ENCODE measurements around the gene GRIK4.
"Not testable (repeated sequence)": the region's sequence is repeated elsewhere in the genome, so short reads cannot be mapped to it uniquely, and the experiment has no call there.

Gene GRIK4

GRCh38 chr11:120608760-120609211 is 97.2 kb downstream of the GRIK4 start:
- no peak for DNase-seq

- DNase-seq: no peak
Observed at GRCh38 chr11:120610111-120610510, 98.6 kb downstream of the GRIK4 start.

- DNase-seq: no peak
Observed at GRCh38 chr11:120611581-120611980, 100.0 kb downstream of the GRIK4 start.

- DNase-seq: no peak
Observed at GRCh38 chr11:120612513-120613263, 101.1 kb downstream of the GRIK4 start.

- no peak for DNase-seq
Observed at GRCh38 chr11:120613264-120614226, 102.0 kb downstream of the GRIK4 start.

- DNase-seq: no peak
Observed at GRCh38 chr11:120615391-120615790, 103.8 kb downstream of the GRIK4 start.

- DNase-seq: no peak
Observed at GRCh38 chr11:120618399-120618798, 106.9 kb downstream of the GRIK4 start.

GRCh38 chr11:120622189-120622875 is 110.8 kb downstream of the GRIK4 start:
- DNase-seq: no peak

- DNase-seq: not testable (repeated sequence)
Observed at GRCh38 chr11:120624992-120625391, 113.4 kb downstream of the GRIK4 start.

GRCh38 chr11:120625565-120625964 is 114.0 kb downstream of the GRIK4 start:
- DNase-seq: no peak

GRCh38 chr11:120626791-120627190 is 115.2 kb downstream of the GRIK4 start:
- DNase-seq: no peak

- no peak for DNase-seq
Observed at GRCh38 chr11:120627327-120628163, 116.0 kb downstream of the GRIK4 start.

- no peak for DNase-seq
Observed at GRCh38 chr11:120629407-120630080, 118.0 kb downstream of the GRIK4 start.

- DNase-seq: no peak
Observed at GRCh38 chr11:120630122-120630521, 118.6 kb downstream of the GRIK4 start.

- no peak for DNase-seq
Observed at GRCh38 chr11:120632579-120632978, 121.0 kb downstream of the GRIK4 start.

- DNase-seq: no peak
Observed at GRCh38 chr11:120633616-120634393, 122.3 kb downstream of the GRIK4 start.

GRCh38 chr11:120634706-120635105 is 123.2 kb downstream of the GRIK4 start:
- DNase-seq: no peak

GRCh38 chr11:120635136-120635810 is 123.7 kb downstream of the GRIK4 start:
- DNase-seq: no peak

GRCh38 chr11:120637131-120637530 is 125.6 kb downstream of the GRIK4 start:
- DNase-seq: no peak

Measured in hippocampal formation (tissue), 2 donors.